ENCODE data around the gene GMEB2.
"Not testable (repeated sequence)": the region's sequence is repeated elsewhere in the genome, so short reads cannot be mapped to it uniquely, and the experiment has no call there.

GMEB2 gene

GRCh38 chr20:63617876-63618265 is 9.0 kb downstream of the GMEB2 start:
- Mint-ChIP-seq H3K27me3 (ENCODE audit: low read depth, poor library complexity) (peaks cover 2% of the 10 kb centered on the region), H3K27ac (no peak overlapping the region), H3K9me3 (peaks cover 28% of the 10 kb centered on the region), H3K36me3 (ENCODE audit: low read depth) (peaks cover 80% of the 10 kb centered on the region), H3K4me3 (no peak overlapping the region), H3K4me1 (peaks cover 17% of the 10 kb centered on the region)
- no peak for DNase-seq
- no peak for TF ChIP-seq CTCF (IDR thresholded peaks at IDR 0.05)

GRCh38 chr20:63617092-63617875 is 9.6 kb downstream of the GMEB2 start:
- no peak overlapping the region for H3K4me3 Mint-ChIP-seq
- H3K4me1 Mint-ChIP-seq = peaks cover 13% of the 10 kb centered on the region
- no peak for TF ChIP-seq CTCF (IDR thresholded peaks at IDR 0.05)
- no peaks in the 10 kb centered on the region for H3K27me3 Mint-ChIP-seq (ENCODE audit: low read depth, poor library complexity)
- H3K36me3 Mint-ChIP-seq (ENCODE audit: low read depth) = peaks cover 78% of the 10 kb centered on the region
- peaks cover 28% of the 10 kb centered on the region for H3K9me3 Mint-ChIP-seq
- DNase-seq = no peak
- no peak overlapping the region for H3K27ac Mint-ChIP-seq

- DNase-seq; H3K27me3 Mint-ChIP-seq (ENCODE audit: low read depth, poor library complexity); H3K27ac Mint-ChIP-seq; H3K4me3 Mint-ChIP-seq; H3K4me1 Mint-ChIP-seq: not testable (repeated sequence)
- Mint-ChIP-seq H3K9me3 (peaks cover 28% of the 10 kb centered on the region), H3K36me3 (ENCODE audit: low read depth) (peaks cover 66% of the 10 kb centered on the region)
Measured at GRCh38 chr20:63613863-63614594, 12.9 kb downstream of the GMEB2 start.

- H3K9me3 Mint-ChIP-seq = peaks cover 28% of the 10 kb centered on the region
- H3K27ac Mint-ChIP-seq = peak overlapping the region; percentile 75
- no peak for DNase-seq
- no peak for TF ChIP-seq CTCF (IDR thresholded peaks at IDR 0.05)
- no peaks in the 10 kb centered on the region for H3K4me1 Mint-ChIP-seq
- no peak overlapping the region for H3K4me3 Mint-ChIP-seq
- no peaks in the 10 kb centered on the region for H3K27me3 Mint-ChIP-seq (ENCODE audit: low read depth, poor library complexity)
- peaks cover 52% of the 10 kb centered on the region for H3K36me3 Mint-ChIP-seq (ENCODE audit: low read depth)
Measured at GRCh38 chr20:63612276-63612931, 14.5 kb downstream of the GMEB2 start.

GRCh38 chr20:63611646-63612045 is 15.3 kb downstream of the GMEB2 start:
- no peak for DNase-seq
- TF ChIP-seq CTCF (IDR thresholded peaks at IDR 0.05) = no peak
- Mint-ChIP-seq H3K4me1 (no peaks in the 10 kb centered on the region), H3K36me3 (ENCODE audit: low read depth) (peaks cover 49% of the 10 kb centered on the region), H3K27me3 (ENCODE audit: low read depth, poor library complexity) (no peaks in the 10 kb centered on the region), H3K27ac (no peak overlapping the region), H3K4me3 (no peak overlapping the region), H3K9me3 (peaks cover 28% of the 10 kb centered on the region)

Measured in nephron progenitor cell (in vitro differentiated cells).